Chondrocyte (in vitro differentiated cells): ENCODE measurements around the gene TPPP. TPM values are rescaled to one million over a fixed set of nuclear protein-coding genes. Genes with fewer than 3 reads are reported as not detected.

ENCODE experiments used
- DNase-seq: peaks from one replicate; pipeline ENCODE4 v3.0.0; 2021; ENCODE audit warnings: mixed read lengths, low spot score
- H3K27ac Mint-ChIP-seq: one replicate; pipeline ENCODE4 v1.8.0; 2021; ENCODE audit warnings: mild to moderate bottlenecking, moderate library complexity, mixed read lengths; ENCODE audit not compliant: unreplicated experiment
- H3K27me3 Mint-ChIP-seq: 2 replicates; pipeline ENCODE4 v1.8.0; 2021; ENCODE audit warnings: low read depth, mixed read lengths
- H3K36me3 Mint-ChIP-seq: 2 replicates; pipeline ENCODE4 v1.8.0; 2021; ENCODE audit warnings: low read depth, mixed read lengths
- H3K4me1 Mint-ChIP-seq: 2 replicates; pipeline ENCODE4 v1.8.0; 2021; ENCODE audit warnings: low read depth, mild to moderate bottlenecking, mixed read lengths
- H3K4me3 Mint-ChIP-seq: one replicate; pipeline ENCODE4 v1.8.0; 2021; ENCODE audit warnings: mild to moderate bottlenecking, moderate library complexity, mixed read lengths; ENCODE audit not compliant: unreplicated experiment
- H3K9me3 Mint-ChIP-seq: 2 replicates; pipeline ENCODE4 v1.8.0; 2021; ENCODE audit warnings: low read depth, mixed read lengths
- CTCF ChIP-seq: fragments of 200-600 bp; sonication (generic); IDR thresholded peaks from 2 replicates; pipeline ENCODE4 v1.5.0; 2021; ENCODE audit warnings: antibody characterized with exemption, mild to moderate bottlenecking, moderate library complexity
- total RNA-seq: library from RNA; stranded (reverse); gene quantifications from 3 replicates; pipeline ENCODE4 v1.2.1, GENCODE V29; 2021

Gene TPPP
- total RNA-seq, 1 donor from 2014 or later: 0.70 TPM

GRCh38 chr5:664994-665360, 28.2 kb downstream of the TPPP start:
- Mint-ChIP-seq H3K4me1 (no peaks in the 10 kb centered on the region), H3K27me3 (no peaks in the 10 kb centered on the region), H3K4me3 (no peak overlapping the region), H3K27ac (no peak overlapping the region), H3K9me3 (no peaks in the 10 kb centered on the region), H3K36me3 (peaks cover 13% of the 10 kb centered on the region)
- DNase-seq: no peak
- TF ChIP-seq CTCF: no peak

- H3K27ac Mint-ChIP-seq: no peak overlapping the region
- H3K36me3 Mint-ChIP-seq: peaks cover 13% of the 10 kb centered on the region
- TF ChIP-seq CTCF: no peak
These were observed 28.7 kb downstream of the TPPP start for GRCh38 chr5:664343-664993.

GRCh38 chr5:663436-664342, 29.5 kb downstream of the TPPP start:
- TF ChIP-seq CTCF: no peak
- H3K9me3 Mint-ChIP-seq: peaks cover 4% of the 10 kb centered on the region
- no peaks in the 10 kb centered on the region for H3K4me1 Mint-ChIP-seq
- peaks cover 16% of the 10 kb centered on the region for H3K36me3 Mint-ChIP-seq
- H3K27ac Mint-ChIP-seq: no peak overlapping the region
- peak; percentile 86 for DNase-seq
- no peaks in the 10 kb centered on the region for H3K27me3 Mint-ChIP-seq
- H3K4me3 Mint-ChIP-seq: no peak overlapping the region

More at GRCh38 chr5:664343-664993, 28.7 kb downstream of the TPPP start:
- Mint-ChIP-seq H3K4me1 (no peaks in the 10 kb centered on the region), H3K27me3 (no peaks in the 10 kb centered on the region), H3K4me3 (no peak overlapping the region), H3K9me3 (no peaks in the 10 kb centered on the region)
- DNase-seq: no peak

- no peak overlapping the region for H3K4me3 Mint-ChIP-seq
- DNase-seq: peak; percentile 71
- no peaks in the 10 kb centered on the region for H3K27me3 Mint-ChIP-seq
- peaks cover 4% of the 10 kb centered on the region for H3K9me3 Mint-ChIP-seq
- H3K27ac Mint-ChIP-seq: no peak overlapping the region
- no peaks in the 10 kb centered on the region for H3K4me1 Mint-ChIP-seq
- no peak for TF ChIP-seq CTCF
- peaks cover 17% of the 10 kb centered on the region for H3K36me3 Mint-ChIP-seq
These were observed 30.3 kb downstream of the TPPP start for GRCh38 chr5:662751-663435.
